Neural cell (in vitro differentiated cells): ENCODE measurements around the gene ZNF563. TPM values are rescaled to one million over a fixed set of nuclear protein-coding genes. Genes with fewer than 3 reads are reported as not detected.

ENCODE experiments used
- H2AFZ ChIP-seq: fragments of 200-600, 300-800 bp; sonication (generic), shearing (Covaris generic); 2 replicates; pipeline ENCODE4 v1.6.0; 2014; ENCODE audit warnings: low read depth, mild to moderate bottlenecking, antibody characterized with exemption, low read length, moderate library complexity
- H3F3A ChIP-seq: fragments of 200-600 bp; shearing (Covaris generic); 2 replicates; pipeline ENCODE4 v1.6.1; 2016; ENCODE audit warnings: mild to moderate bottlenecking, moderate library complexity, mixed read lengths, antibody characterized with exemption, low read length; ENCODE audit not compliant: insufficient read depth, poor library complexity, severe bottlenecking
- H3K27ac ChIP-seq: fragments of 200-600, 300-800 bp; sonication (generic), shearing (Covaris generic); 2 replicates; pipeline ENCODE4 v1.5.1; 2014; ENCODE audit warnings: mild to moderate bottlenecking, low read length, moderate library complexity
- H3K27me3 ChIP-seq: fragments of 300-800, 200-600 bp; sonication (generic), shearing (Covaris generic); 2 replicates; pipeline ENCODE4 v1.6.0; 2014; ENCODE audit warnings: mild to moderate bottlenecking, low read depth, low read length, moderate library complexity; ENCODE audit not compliant: insufficient read depth
- H3K36me3 ChIP-seq: fragments of 300-800, 200-600 bp; sonication (generic), shearing (Covaris generic); 2 replicates; pipeline ENCODE4 v1.5.1; 2014; ENCODE audit warnings: mild to moderate bottlenecking, antibody characterized with exemption, low read length, moderate library complexity; ENCODE audit not compliant: insufficient read depth
- H3K4me2 ChIP-seq: fragments of 300-800, 200-600 bp; sonication (generic), shearing (Covaris generic); 2 replicates; pipeline ENCODE4 v1.6.0; 2014; ENCODE audit warnings: mild to moderate bottlenecking, low read length
- H3K4me3 ChIP-seq: fragments of 300-800, 200-600 bp; sonication (generic), shearing (Covaris generic); 2 replicates; pipeline ENCODE4 v1.5.1; 2014; ENCODE audit warnings: mild to moderate bottlenecking, low read length, moderate library complexity
- H3K79me2 ChIP-seq: fragments of 200-600 bp; shearing (Covaris generic); replicated peaks from 2 replicates; pipeline ENCODE4 v1.6.0; 2014; ENCODE audit warnings: mild to moderate bottlenecking, low read length, moderate library complexity; ENCODE audit not compliant: insufficient read depth
- H3K9ac ChIP-seq: fragments of 300-800, 200-600 bp; sonication (generic), shearing (Covaris generic); 2 replicates; pipeline ENCODE4 v1.6.1; 2016; ENCODE audit warnings: mild to moderate bottlenecking, low read length, mixed read lengths
- H3K9me2 ChIP-seq: fragments of 200-600 bp; shearing (Covaris generic); 2 replicates; pipeline ENCODE4 v1.6.1; 2016; ENCODE audit warnings: mild to moderate bottlenecking, low read length, mixed read lengths; ENCODE audit not compliant: insufficient read depth
- H3K9me3 ChIP-seq: fragments of 200-600, 300-800 bp; sonication (generic), shearing (Covaris generic); 2 replicates; pipeline ENCODE4 v1.6.1; 2016; ENCODE audit warnings: mild to moderate bottlenecking, mixed run types, low read length, moderate library complexity, mixed read lengths
- H4K20me1 ChIP-seq: fragments of 200-600 bp; shearing (Covaris generic); 2 replicates; pipeline ENCODE4 v1.6.1; 2016; ENCODE audit warnings: mild to moderate bottlenecking, mixed run types; ENCODE audit not compliant: insufficient read depth
- CTCF ChIP-seq: fragments of 450-650 bp; IDR thresholded peaks from 2 replicates; pipeline ENCODE4 v1.5.1; 2014; ENCODE audit warnings: antibody characterized with exemption, mild to moderate bottlenecking, moderate library complexity; ENCODE audit not compliant: poor library complexity, severe bottlenecking
- EP300 ChIP-seq: fragments of 450-650 bp; conservative IDR thresholded peaks from 2 replicates; pipeline ENCODE4 v1.6.1; 2014; ENCODE audit warnings: antibody characterized with exemption, mild to moderate bottlenecking, moderate library complexity; ENCODE audit not compliant: poor library complexity, severe bottlenecking
- EZH2 ChIP-seq: fragments of 200-600, 300-800 bp; shearing (Covaris generic), sonication (generic); IDR thresholded peaks from 2 replicates; pipeline ENCODE4 v1.6.1; 2014; ENCODE audit warnings: antibody characterized with exemption, low read length, borderline replicate concordance, mild to moderate bottlenecking; ENCODE audit not compliant: insufficient read depth, poor library complexity, severe bottlenecking
- MXI1 ChIP-seq: fragments of 450-650 bp; conservative IDR thresholded peaks from 2 replicates; pipeline ENCODE4 v1.6.1; 2014; ENCODE audit warnings: antibody characterized with exemption, mild to moderate bottlenecking; ENCODE audit not compliant: poor library complexity, severe bottlenecking
- POLR2AphosphoS5 ChIP-seq: IDR thresholded peaks from 2 replicates; pipeline ENCODE4 v1.6.1; 2012
- RAD21 ChIP-seq: fragments of 450-650 bp; conservative IDR thresholded peaks from 2 replicates; pipeline ENCODE4 v1.6.1; 2014; ENCODE audit warnings: antibody characterized with exemption, mild to moderate bottlenecking, moderate library complexity
- REST ChIP-seq: IDR thresholded peaks from 2 replicates; pipeline ENCODE4 v1.6.1; 2012; ENCODE audit warnings: borderline replicate concordance
- SMC3 ChIP-seq: fragments of 450-650 bp; conservative IDR thresholded peaks from 2 replicates; pipeline ENCODE4 v1.6.1; 2014; ENCODE audit warnings: antibody characterized with exemption, mild to moderate bottlenecking, moderate library complexity; ENCODE audit not compliant: poor library complexity
- TAF1 ChIP-seq: IDR thresholded peaks from 2 replicates; pipeline ENCODE4 v1.6.1; 2012; ENCODE audit warnings: low read depth
- polyA plus RNA-seq: library from polyadenylated mRNA; depleted of rRNA; stranded (reverse); fragments of >200 nt; gene quantifications from 2 replicates; pipeline ENCODE4 v1.2.3, GENCODE V29; 2014

ZNF563 gene
- polyA plus RNA-seq, 1 donor from 2014 or later, result 3.6 TPM

DNA sequence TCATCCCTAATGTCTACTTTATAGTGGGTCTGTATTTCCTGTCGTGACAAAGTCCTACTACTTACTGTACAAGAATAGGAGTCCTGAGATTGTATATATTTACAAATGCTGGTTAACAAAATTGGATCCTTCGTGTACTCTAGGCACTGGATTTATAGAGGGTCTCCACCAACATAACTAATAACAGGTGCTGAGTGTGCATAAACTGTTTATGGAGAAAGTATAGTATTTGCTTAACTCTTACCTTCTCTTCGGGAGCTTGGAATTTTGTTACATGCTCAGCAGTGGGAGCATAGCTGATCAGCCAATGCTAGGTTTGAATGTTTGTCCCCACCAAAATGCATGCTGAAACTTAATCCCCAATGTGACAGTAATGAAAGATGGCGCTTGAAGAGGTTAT lies 19.9 kb upstream of the ZNF563 start:
- Histone ChIP-seq H3K4me2 (no peak overlapping the region), H3K9ac (no peak overlapping the region), H3K36me3 (peaks cover 28% of the 10 kb centered on the region), H3K27ac (no peak overlapping the region), H4K20me1 (no peaks in the 10 kb centered on the region), H3K27me3 (no peaks in the 10 kb centered on the region), H3K4me3 (no peak overlapping the region), H3K9me2 (no peaks in the 10 kb centered on the region), H3F3A (no peaks in the 10 kb centered on the region), H3K9me3 (peaks cover 32% of the 10 kb centered on the region), H2AFZ (no peak overlapping the region), H3K79me2 (no peaks in the 10 kb centered on the region)
- no peak for TF ChIP-seq EP300
- TF ChIP-seq SMC3, result no peak
- TF ChIP-seq TAF1, result no peak
- no peak for TF ChIP-seq POLR2AphosphoS5
- no peak for TF ChIP-seq MXI1
- no peak for TF ChIP-seq REST
- TF ChIP-seq CTCF, result no peak
- no peak for TF ChIP-seq EZH2
- no peak for TF ChIP-seq RAD21

DNA sequence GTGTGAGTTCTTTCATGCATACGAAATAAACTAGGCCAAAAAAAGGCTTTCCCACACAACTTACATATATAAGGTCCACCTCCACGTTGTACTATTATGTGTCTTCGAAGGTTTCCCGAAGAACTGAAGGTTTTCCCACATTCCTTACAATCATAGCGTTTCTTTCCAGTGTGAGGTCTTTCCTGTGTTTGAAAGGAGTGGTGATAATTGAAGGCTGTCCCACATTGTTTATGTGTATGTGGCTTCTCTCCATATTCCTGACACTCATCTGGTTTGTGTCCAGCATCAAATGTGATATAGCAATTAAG lies 17.4 kb upstream of the ZNF563 start:
- TF ChIP-seq MXI1 (no peak), EZH2 (no peak), RAD21 (no peak), EP300 (no peak), REST (no peak), SMC3 (no peak), TAF1 (no peak), POLR2AphosphoS5 (no peak), CTCF (no peak)
- H3K4me3 ChIP-seq, result no peak overlapping the region
- no peaks in the 10 kb centered on the region for H4K20me1 ChIP-seq
- H3K9ac ChIP-seq, result no peak overlapping the region
- peaks cover 32% of the 10 kb centered on the region for H3K9me3 ChIP-seq
- H3K27me3 ChIP-seq, result no peaks in the 10 kb centered on the region
- H3K9me2 ChIP-seq, result no peaks in the 10 kb centered on the region
- H3K79me2 ChIP-seq, result no peaks in the 10 kb centered on the region
- no peak overlapping the region for H2AFZ ChIP-seq
- no peak overlapping the region for H3K27ac ChIP-seq
- H3F3A ChIP-seq, result no peaks in the 10 kb centered on the region
- H3K36me3 ChIP-seq, result peaks cover 29% of the 10 kb centered on the region
- H3K4me2 ChIP-seq, result no peak overlapping the region
